H1 (cell line): ENCODE measurements around the gene C1orf21. TPM values are rescaled to one million over a fixed set of nuclear protein-coding genes. Genes with fewer than 3 reads are reported as not detected.

Source experiments
- CTCF ChIA-PET: fragments of 300-600 bp; sonication (Branson Sonifier 250); formaldehyde crosslinking; loops from one replicate; lab custom pipeline; 2021; ENCODE audit not compliant: partially characterized antibody; lab: Charles Lee
- POLR2A ChIA-PET: fragments of 300-600 bp; sonication (Branson Sonifier 250); formaldehyde crosslinking; loops from one replicate; lab custom pipeline; 2021; ENCODE audit warnings: inconsistent platforms; ENCODE audit not compliant: partially characterized antibody; lab: Charles Lee
- DNase-seq, 2 experiments: peaks; one replicate each; pipeline versions ENCODE4 v3.0.0 to v3.0.0-alpha.2; 2010 to 2022; ENCODE audit warnings: low spot score in 2 of 2, low read depth in 1 of 2, mixed read lengths in 1 of 2
- FAIRE-seq: peaks from 2 replicates; lab custom pipeline; 2011; peaks lifted over from hg19 to GRCh38; lab: Jason Lieb, UNC
- H2AFZ ChIP-seq: 2 replicates; pipeline ENCODE4 v1.8.1; 2012; ENCODE audit warnings: low read length, inconsistent platforms
- H2AK5ac ChIP-seq: 2 replicates; pipeline ENCODE4 v1.6.1; 2013; ENCODE audit warnings: low read depth, low read length
- H2BK120ac ChIP-seq: replicated peaks from 2 replicates; pipeline ENCODE3; 2013; ENCODE audit warnings: low read depth, low read length, inconsistent platforms
- H2BK12ac ChIP-seq: 2 replicates; pipeline ENCODE4 v1.6.1; 2013; ENCODE audit warnings: low read depth, low read length
- H2BK15ac ChIP-seq: 2 replicates; pipeline ENCODE4 v1.6.1; 2013; ENCODE audit warnings: low read length
- H2BK20ac ChIP-seq: 2 replicates; pipeline ENCODE4 v1.6.1; 2013; ENCODE audit warnings: low read length
- H2BK5ac ChIP-seq: 2 replicates; pipeline ENCODE4 v1.6.1; 2013; ENCODE audit warnings: low read depth, low read length
- H3K14ac ChIP-seq: 2 replicates; pipeline ENCODE4 v1.6.1; 2013; ENCODE audit warnings: inconsistent platforms; ENCODE audit not compliant: insufficient read length
- H3K18ac ChIP-seq: 2 replicates; pipeline ENCODE4 v1.6.1; 2013; ENCODE audit warnings: low read length; ENCODE audit errors: extremely low read depth
- H3K23ac ChIP-seq: 2 replicates; pipeline ENCODE4 v1.6.1; 2013; ENCODE audit warnings: inconsistent platforms; ENCODE audit not compliant: insufficient read length
- H3K23me2 ChIP-seq: 2 replicates; pipeline ENCODE4 v1.6.1; 2013; ENCODE audit warnings: low read depth, low read length
- H3K27ac ChIP-seq: 2 replicates; pipeline ENCODE4 v1.6.1; 2011; ENCODE audit warnings: low read depth, low read length, inconsistent platforms
- H3K27me3 ChIP-seq, 4 experiments: replicated peaks in 1 of 4; 1 replicate in 1 of 4; 2 replicates in 3 of 4; pipeline versions ENCODE4 v1.6.1 to v1.8.1; 2011 to 2013; ENCODE audit warnings: low read length in 3 of 4, mild to moderate bottlenecking in 3 of 4, inconsistent platforms in 2 of 4, mixed read lengths in 2 of 4, moderate library complexity in 1 of 4; ENCODE audit not compliant: control insufficient read depth in 3 of 4, insufficient read depth in 3 of 4; ENCODE audit errors: extremely low read depth in 1 of 4
- H3K36me3 ChIP-seq, 4 experiments: 2 replicates each; pipeline versions ENCODE4 v1.6.1 to v1.8.1; 2011 to 2013; ENCODE audit warnings: mild to moderate bottlenecking in 4 of 4, low read length in 3 of 4, moderate library complexity in 2 of 4, control low read depth in 1 of 4, inconsistent platforms in 1 of 4; ENCODE audit not compliant: insufficient read depth in 4 of 4, control insufficient read depth in 2 of 4
- H3K4ac ChIP-seq: replicated peaks from 2 replicates; pipeline ENCODE3; 2013; ENCODE audit warnings: low read length, low read depth, mixed read lengths, inconsistent platforms; ENCODE audit not compliant: insufficient read length
- H3K4me1 ChIP-seq, 4 experiments: replicated peaks in 1 of 4; 1 replicate in 1 of 4; 2 replicates in 3 of 4; pipeline versions ENCODE4 v1.6.1 to v1.8.1; 2011 to 2013; ENCODE audit warnings: low read length in 3 of 4, inconsistent platforms in 2 of 4, mixed read lengths in 1 of 4; ENCODE audit not compliant: insufficient read depth in 4 of 4, control insufficient read depth in 3 of 4
- H3K4me2 ChIP-seq, 2 experiments: 2 replicates each; pipeline versions ENCODE4 v1.6.1 to v1.8.1; 2011 to 2013; ENCODE audit warnings: low read depth in 2 of 2, low read length in 2 of 2, control low read depth in 1 of 2, inconsistent platforms in 1 of 2, mild to moderate bottlenecking in 1 of 2; ENCODE audit not compliant: insufficient read depth in 1 of 2
- H3K4me3 ChIP-seq, 4 experiments: fragments of 200-600, 300-600 bp in 1 of 4; sonication (generic), shearing (Covaris generic), sonication (Bioruptor Twin) in 1 of 4; 2 replicates each; pipeline versions ENCODE4 v1.5.1 to v1.8.1; 2011 to 2016; ENCODE audit warnings: low read length in 4 of 4, low read depth in 3 of 4, control low read depth in 2 of 4, inconsistent platforms in 2 of 4, mild to moderate bottlenecking in 2 of 4, mixed read lengths in 1 of 4, moderate library complexity in 1 of 4; ENCODE audit not compliant: insufficient read depth in 2 of 4; ENCODE audit errors: extremely low read depth in 1 of 4
- H3K56ac ChIP-seq: replicated peaks from 2 replicates; pipeline ENCODE3; 2013; ENCODE audit warnings: low read depth, mild to moderate bottlenecking, mixed read lengths, low read length, inconsistent platforms; ENCODE audit not compliant: insufficient read length
- H3K79me1 ChIP-seq: 2 replicates; pipeline ENCODE4 v1.6.1; 2013; ENCODE audit warnings: low read depth, low read length, control low read depth
- H3K79me2 ChIP-seq, 2 experiments: 2 replicates each; pipeline versions ENCODE4 v1.6.1 to v1.8.1; 2012 to 2013; ENCODE audit warnings: low read length in 2 of 2, mild to moderate bottlenecking in 2 of 2, inconsistent platforms in 1 of 2; ENCODE audit not compliant: insufficient read depth in 2 of 2, control insufficient read depth in 1 of 2
- H3K9ac ChIP-seq, 4 experiments: replicated peaks in 1 of 4; 1 replicate in 1 of 4; 2 replicates in 3 of 4; pipeline versions ENCODE4 v1.6.1 to v1.8.1; 2011 to 2013; ENCODE audit warnings: low read depth in 3 of 4, low read length in 3 of 4, control low read depth in 2 of 4, mild to moderate bottlenecking in 2 of 4, moderate library complexity in 2 of 4, inconsistent platforms in 1 of 4; ENCODE audit errors: extremely low read depth in 1 of 4
- H3K9me3 ChIP-seq, 2 experiments: 2 replicates each; pipeline versions ENCODE4 v1.6.1 to v1.8.1; 2012 to 2013; ENCODE audit warnings: mild to moderate bottlenecking in 2 of 2, moderate library complexity in 2 of 2, control low read depth in 1 of 2, inconsistent platforms in 1 of 2, low read depth in 1 of 2, low read length in 1 of 2, mixed read lengths in 1 of 2; ENCODE audit not compliant: insufficient read depth in 2 of 2
- H4K20me1 ChIP-seq, 2 experiments: replicated peaks in 1 of 2; 2 replicates each; pipeline versions ENCODE3 to v1.8.1; 2011 to 2013; ENCODE audit warnings: inconsistent platforms in 2 of 2, low read length in 2 of 2, mild to moderate bottlenecking in 1 of 2; ENCODE audit not compliant: insufficient read depth in 2 of 2, control insufficient read depth in 1 of 2
- H4K5ac ChIP-seq: 2 replicates; pipeline ENCODE4 v1.6.1; 2013; ENCODE audit warnings: low read length, low read depth, mixed read lengths, inconsistent platforms; ENCODE audit not compliant: insufficient read length
- H4K8ac ChIP-seq: 2 replicates; pipeline ENCODE4 v1.8.0; 2013; ENCODE audit warnings: mild to moderate bottlenecking, moderate library complexity, low read length, inconsistent platforms; ENCODE audit not compliant: insufficient read depth; ENCODE audit errors: extremely low read depth
- H4K91ac ChIP-seq: replicated peaks from 2 replicates; pipeline ENCODE3; 2013; ENCODE audit warnings: low read length, mixed read lengths, inconsistent platforms; ENCODE audit not compliant: insufficient read length
- ATF2 ChIP-seq: IDR thresholded peaks from 2 replicates; pipeline ENCODE4 v1.6.1; 2012; ENCODE audit warnings: low read length, inconsistent platforms
- CHD1 ChIP-seq: IDR thresholded peaks from 2 replicates; pipeline ENCODE4 v1.6.1; 2012; ENCODE audit warnings: low read depth, low read length, improper control_type of control experiment
- CTCF ChIP-seq, 3 experiments: IDR thresholded peaks; 1 replicate in 2 of 3; 2 replicates in 1 of 3; pipeline versions ENCODE4 v1.5.1 to v1.6.1; 2011; ENCODE audit warnings: low read length in 3 of 3, mild to moderate bottlenecking in 3 of 3, inconsistent platforms in 2 of 3, low read depth in 1 of 3, moderate library complexity in 1 of 3; ENCODE audit not compliant: insufficient read depth in 1 of 3; ENCODE audit errors: control extremely low read depth in 1 of 3
- FOSL1 ChIP-seq: IDR thresholded peaks from 2 replicates; pipeline ENCODE4 v1.6.1; 2011; ENCODE audit warnings: mild to moderate bottlenecking, low read depth, low read length, moderate library complexity; ENCODE audit not compliant: insufficient read depth
- NANOG ChIP-seq: IDR thresholded peaks from 2 replicates; pipeline ENCODE4 v1.6.1; 2011; ENCODE audit warnings: low read length, low read depth, mild to moderate bottlenecking, inconsistent platforms; ENCODE audit not compliant: insufficient read depth, poor library complexity, severe bottlenecking
- POLR2AphosphoS5 ChIP-seq: IDR thresholded peaks from 2 replicates; pipeline ENCODE4 v1.6.1; 2011; ENCODE audit warnings: low read depth, low read length
- RBBP5 ChIP-seq: IDR thresholded peaks from 2 replicates; pipeline ENCODE4 v1.7.1; 2012; ENCODE audit warnings: low read depth, mild to moderate bottlenecking, inconsistent platforms, low read length, moderate library complexity, borderline replicate concordance
- SP1 ChIP-seq: IDR thresholded peaks from 2 replicates; pipeline ENCODE4 v1.6.1; 2011; ENCODE audit warnings: low read depth, low read length
- WGBS, 2 experiments: shearing (Covaris generic) in 1 of 2; methylation state at CpG; one replicate each; pipeline versions ENCODE4 v1.1.6 to v1.1.7; 2013 to 2015; ENCODE audit warnings: low lambda C conversion rate in 2 of 2, mixed read lengths in 2 of 2, inconsistent platforms in 1 of 2, low coverage in 1 of 2, missing lambda C conversion rate in 1 of 2; ENCODE audit not compliant: insufficient replicate concordance in 2 of 2, insufficient coverage in 1 of 2, insufficient read length in 1 of 2; ENCODE audit errors: extremely low coverage in 1 of 2, missing lambda C conversion rate in 1 of 2; 5-methylcytosine and 5-hydroxymethylcytosine counted together
- polyA plus RNA-seq, 7 experiments: library from polyadenylated mRNA; depleted of rRNA in 3 of 7; stranded (reverse) in 5 of 7; unstranded in 2 of 7; fragments of >200 nt in 5 of 7; fragments of 200-250 nt in 2 of 7; gene quantifications; 1 replicate in 5 of 7; 2 replicates in 1 of 7; 4 replicates in 1 of 7; pipeline versions ENCODE4 v1.2.1 to v1.2.3, GENCODE V29; 2011 to 2013; ENCODE audit warnings: missing spikeins in 2 of 7, mixed read lengths in 2 of 7
- total RNA-seq: library from RNA; stranded (reverse); fragmentation: NEBNext Ultra II Directional; extraction: Animal tissue kit (Norgen Biotek cat#: 25700); gene quantifications from 2 replicates; pipeline ENCODE4 v1.2.1, GENCODE V29; 2021

Gene C1orf21
- total and polyA plus RNA-seq, 2 of the 8 experiments (the other 6 are each of a cell fraction or from before 2014, with no cell fraction given), result 16.6 to 51.0 TPM

GRCh38 chr1:184632415-184633175, 245.8 kb downstream of the C1orf21 start:
- no peak overlapping the region for H3K4me2 ChIP-seq
- no peaks in the 10 kb centered on the region for H3K27me3 ChIP-seq
- H2AFZ ChIP-seq, result no peak overlapping the region
- no peak overlapping the region for H3K9ac ChIP-seq
- no peak overlapping the region for H3K4ac ChIP-seq
- H3K27ac ChIP-seq, result no peak overlapping the region
- H4K91ac ChIP-seq, result no peak overlapping the region
- DNase-seq, result no peak
- H4K8ac ChIP-seq, result no peak overlapping the region
- no peak overlapping the region for H2BK120ac ChIP-seq
- H3K18ac ChIP-seq, result no peak overlapping the region
- H3K36me3 ChIP-seq, result no peaks in the 10 kb centered on the region
- ChIA-PET CTCF (interaction anchor here (1.0 kb wide), 1 partner anchor 47 kb away, joined by 3 read pairs; no protein-coding TSS in a partner anchor), POLR2A (no interaction called here)
- H3K23ac ChIP-seq, result no peak overlapping the region
- 92% methylated on average over 8 of the region's 8 CpGs; no CpG with 5 or more reads in 1 of the 2 experiments for WGBS, 2 experiments
- H2BK20ac ChIP-seq, result no peak overlapping the region
- H2AK5ac ChIP-seq, result no peak overlapping the region
- no peak overlapping the region for H2BK5ac ChIP-seq
- H3K79me1 ChIP-seq, result no peaks in the 10 kb centered on the region; the same call in 1 of the 2 replicates
- H3K4me3 ChIP-seq, result no peak overlapping the region
- no peaks in the 10 kb centered on the region for H3K23me2 ChIP-seq
- no peak overlapping the region for H4K5ac ChIP-seq
- H2BK12ac ChIP-seq, result no peak overlapping the region
- no peak overlapping the region for H2BK15ac ChIP-seq
- peaks cover 0 to 6% (median 0%) of the 10 kb centered on the region in 4 experiments; a peak in 2 of 7 replicates for H3K4me1 ChIP-seq
- no peak overlapping the region for H3K56ac ChIP-seq
- no peak for FAIRE-seq
- no peaks in the 10 kb centered on the region for H3K79me2 ChIP-seq
- no peaks in the 10 kb centered on the region for H3K9me3 ChIP-seq
- H3K14ac ChIP-seq, result no peak overlapping the region
- H4K20me1 ChIP-seq, result peaks cover 0 to 3% of the 10 kb centered on the region in 2 experiments
- TF ChIP-seq RBBP5 (no peak), POLR2AphosphoS5 (no peak), SP1 (no peak), NANOG (no peak), CHD1 (no peak), CTCF (IDR thresholded peaks at IDR 0.05; ENCODE audit: control extremely low read depth in 1 of 3, insufficient read depth in 1 of 3, low read depth in 1 of 3, low read length in 3 of 3) (no peak), FOSL1 (no peak), ATF2 (no peak)
